ENCODE measurements around the gene CDH13. TPM values are rescaled to one million over a fixed set of nuclear protein-coding genes. Genes with fewer than 3 reads are reported as not detected.
A peak's percentile ranks its signal among the peaks of the same experiment; 100 is the strongest.

The CDH13 gene
- polyA plus RNA-seq, 1 donor: 49.6 TPM

- no peak for DNase-seq (ENCODE audit: low read depth)
Observed at GRCh38 chr16:83238949-83239691, 612.4 kb downstream of the CDH13 start.

DNA sequence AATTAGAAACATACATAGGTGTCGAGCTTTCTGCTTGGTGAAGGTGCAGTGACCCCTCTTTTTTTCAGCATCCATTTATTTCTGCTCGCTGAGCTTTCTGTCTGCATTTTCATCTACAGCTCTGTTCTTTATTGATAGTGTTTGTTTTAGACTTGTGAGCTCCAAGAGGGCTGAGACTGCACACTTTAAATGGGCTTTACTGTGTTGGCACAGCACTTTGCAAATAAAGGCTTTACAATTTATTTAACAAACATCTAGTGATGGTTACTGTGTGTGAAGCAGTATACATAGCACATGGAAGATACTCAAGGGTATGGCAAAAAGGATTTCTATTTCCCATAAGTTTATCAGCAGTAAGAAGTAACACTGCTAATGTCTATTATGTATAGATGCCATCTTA is 617.3 kb downstream of the CDH13 start:
- DNase-seq (ENCODE audit: low read depth): no peak

- no peak for DNase-seq (ENCODE audit: low read depth)
Observed at GRCh38 chr16:83245061-83245460, 618.3 kb downstream of the CDH13 start.

DNA sequence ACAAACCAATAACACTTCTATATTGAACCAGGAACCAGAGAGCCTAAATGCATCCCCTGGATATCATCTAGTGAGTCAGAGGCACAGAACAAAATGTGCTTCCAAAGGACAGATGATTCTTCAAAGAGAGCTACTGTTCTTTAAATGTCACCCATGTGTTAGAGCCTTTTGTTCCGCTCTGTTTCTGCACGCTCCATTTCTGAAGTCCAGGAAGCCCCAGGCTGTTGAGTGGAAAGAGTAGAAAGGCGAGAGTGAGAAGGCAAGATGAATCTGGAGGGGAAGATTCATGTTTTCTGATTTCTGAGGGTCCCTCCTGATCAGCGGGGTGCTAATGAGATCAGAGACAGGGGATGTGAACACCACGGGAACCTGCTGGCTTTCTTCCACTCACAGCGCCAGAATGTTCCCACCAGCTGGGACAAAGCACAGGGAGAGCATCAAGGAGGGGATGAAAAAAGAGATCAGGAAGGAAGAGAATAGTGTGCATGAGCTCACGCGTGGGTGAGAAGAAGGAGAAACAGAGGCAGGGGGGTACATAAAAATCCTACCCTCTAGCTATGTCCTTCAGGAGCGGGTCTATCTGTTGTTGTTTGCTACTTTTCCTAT is 621.1 kb downstream of the CDH13 start:
- DNase-seq (ENCODE audit: low read depth): no peak

GRCh38 chr16:83248735-83249463 is 622.1 kb downstream of the CDH13 start:
- DNase-seq (ENCODE audit: low read depth): no peak

DNA sequence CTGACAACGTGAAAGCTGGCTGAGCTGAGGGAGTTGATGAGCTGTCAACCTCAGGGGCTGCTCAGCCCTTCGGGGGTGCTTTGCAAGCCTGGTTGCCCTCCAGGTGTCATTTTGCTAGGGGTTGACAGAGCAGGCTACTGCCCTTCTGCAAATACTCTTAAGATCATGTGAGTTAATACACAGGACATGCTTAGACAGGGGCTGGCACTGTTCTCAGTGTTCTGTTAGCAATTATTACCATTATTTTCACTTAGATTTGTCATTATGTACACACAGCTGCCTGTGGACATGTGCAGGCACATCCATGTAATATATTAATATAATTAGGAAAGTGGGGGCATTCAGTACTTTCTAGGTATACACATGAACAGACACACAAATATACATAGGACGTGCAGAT is 626.8 kb downstream of the CDH13 start:
- no peak for DNase-seq (ENCODE audit: low read depth)

DNA sequence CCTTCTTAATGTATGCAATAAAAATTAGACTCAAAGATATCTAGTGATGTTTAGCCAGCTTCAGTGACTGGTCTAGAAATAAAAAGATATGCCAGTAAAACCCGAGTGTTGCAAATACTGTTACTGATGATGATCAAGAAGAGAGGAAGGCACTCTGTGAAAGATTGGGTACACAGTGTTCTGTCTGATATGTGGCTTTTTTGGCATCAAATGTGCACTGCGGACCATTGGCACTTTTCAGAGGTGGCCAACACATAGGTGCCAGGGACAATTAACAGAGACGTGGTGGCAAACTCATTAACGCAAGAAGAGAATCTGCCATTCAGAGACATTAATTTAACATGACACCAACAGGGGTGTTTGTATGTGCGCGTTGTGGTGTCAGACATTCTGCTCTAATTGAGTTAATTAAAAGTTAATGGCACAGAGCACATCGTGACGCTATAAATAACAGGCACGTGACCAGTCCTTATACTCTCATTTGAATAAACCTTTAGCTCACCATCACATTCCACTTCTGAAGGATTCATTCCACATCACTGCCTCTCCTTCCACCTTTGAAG is 631.7 kb downstream of the CDH13 start:
- no peak for DNase-seq (ENCODE audit: low read depth)

DNA sequence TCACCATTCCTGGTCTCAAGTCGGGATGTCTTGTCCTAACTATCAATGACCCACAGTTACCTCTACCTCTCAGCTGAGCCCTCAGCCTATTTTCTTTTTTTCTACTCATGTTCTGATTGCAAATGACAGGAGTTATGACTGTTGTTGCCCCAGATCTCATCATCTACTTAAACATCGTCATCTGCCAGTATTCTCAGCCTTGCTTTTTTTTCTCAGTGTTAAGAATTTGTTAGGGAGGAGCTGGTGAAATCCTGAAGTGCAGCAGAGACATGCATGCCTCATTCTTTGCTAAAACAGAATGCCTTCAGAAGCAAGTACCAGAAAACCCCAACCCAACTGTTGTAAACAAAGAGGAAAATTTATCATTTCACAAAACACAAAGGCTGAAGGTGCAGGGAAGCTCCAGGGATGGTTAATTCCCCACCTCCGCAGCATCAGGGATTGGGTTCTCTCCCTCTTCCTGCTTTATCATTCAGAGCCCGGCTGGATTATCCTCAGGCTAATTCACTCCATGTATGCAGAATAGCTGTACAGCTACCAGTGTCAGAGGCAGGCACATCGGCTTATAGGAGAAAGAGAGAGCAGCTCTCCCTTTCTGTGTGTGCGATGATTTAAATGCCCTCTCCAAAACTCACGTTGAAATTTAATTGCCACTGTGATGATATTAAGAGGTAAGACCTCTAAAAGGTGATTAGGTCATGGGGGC is 640.2 kb downstream of the CDH13 start:
- DNase-seq (ENCODE audit: low read depth): no peak

- DNase-seq (ENCODE audit: low read depth): peak; percentile 1
Observed at GRCh38 chr16:83268169-83268568, 641.4 kb downstream of the CDH13 start.

DNA sequence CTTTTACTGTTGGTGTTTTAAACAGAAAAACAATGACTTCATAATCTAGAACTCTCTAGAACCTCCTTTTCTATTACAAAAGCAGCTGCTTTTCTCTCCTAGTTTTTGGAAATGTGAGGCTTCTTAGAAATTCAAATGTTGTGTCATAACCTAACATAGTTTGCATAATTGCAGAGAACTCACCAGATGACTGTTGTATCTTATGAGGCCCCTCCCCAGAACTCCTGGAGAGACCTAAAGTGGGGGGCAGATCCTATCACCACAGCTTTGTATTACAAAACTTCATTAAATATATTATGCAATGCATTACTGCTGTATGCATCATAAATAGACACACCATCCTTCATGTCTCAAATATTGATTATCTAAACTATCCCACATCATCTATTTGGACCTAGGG is 642.3 kb downstream of the CDH13 start:
- DNase-seq (ENCODE audit: low read depth): no peak

- DNase-seq (ENCODE audit: low read depth): no peak
Observed at GRCh38 chr16:83269541-83269940, 642.8 kb downstream of the CDH13 start.

GRCh38 chr16:83270061-83270460 is 643.3 kb downstream of the CDH13 start:
- DNase-seq (ENCODE audit: low read depth): no peak

DNA sequence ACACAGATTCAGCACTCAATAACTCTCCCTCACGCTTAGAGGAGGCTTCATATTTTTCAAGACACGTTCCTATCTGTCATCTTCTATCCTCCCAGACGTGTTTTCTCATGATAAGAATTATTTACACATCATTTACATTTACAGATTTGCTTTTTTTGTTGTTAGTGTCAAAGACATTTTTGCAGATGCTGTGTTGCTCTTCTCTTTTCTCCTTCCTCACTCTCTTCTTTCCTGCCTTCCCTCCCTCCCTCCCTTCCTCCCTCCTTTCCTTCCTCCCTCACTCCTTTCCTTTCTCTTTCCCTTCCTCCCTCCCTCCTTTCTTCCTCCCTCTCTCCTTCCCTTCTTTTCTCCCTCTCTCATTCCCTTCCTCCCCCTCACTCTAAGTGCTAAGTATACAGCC is 643.9 kb downstream of the CDH13 start:
- no peak for DNase-seq (ENCODE audit: low read depth)

DNA sequence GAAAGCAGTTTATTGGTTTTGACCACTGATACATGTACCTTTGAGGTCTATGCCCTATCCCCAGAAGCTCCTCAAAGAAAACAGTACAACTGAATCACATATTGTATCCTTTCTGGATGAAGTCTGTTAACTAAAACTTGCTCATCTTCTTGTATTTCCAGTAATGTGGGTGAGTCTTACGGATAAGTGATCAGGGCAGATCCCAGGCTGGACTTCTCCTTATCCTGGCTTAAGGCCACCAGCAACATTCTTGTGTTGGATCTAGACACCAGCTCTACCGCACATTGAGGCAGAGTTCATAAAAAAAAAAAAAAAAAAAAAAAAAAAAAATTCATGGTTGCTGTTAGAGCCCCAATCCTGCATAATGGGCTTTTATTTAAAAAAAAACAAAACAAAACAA is 644.4 kb downstream of the CDH13 start:
- DNase-seq (ENCODE audit: low read depth): no peak

- no peak for DNase-seq (ENCODE audit: low read depth)
Observed at GRCh38 chr16:83271970-83272575, 645.3 kb downstream of the CDH13 start.

- DNase-seq (ENCODE audit: low read depth): no peak
Observed at GRCh38 chr16:83272843-83273242, 646.1 kb downstream of the CDH13 start.

DNA sequence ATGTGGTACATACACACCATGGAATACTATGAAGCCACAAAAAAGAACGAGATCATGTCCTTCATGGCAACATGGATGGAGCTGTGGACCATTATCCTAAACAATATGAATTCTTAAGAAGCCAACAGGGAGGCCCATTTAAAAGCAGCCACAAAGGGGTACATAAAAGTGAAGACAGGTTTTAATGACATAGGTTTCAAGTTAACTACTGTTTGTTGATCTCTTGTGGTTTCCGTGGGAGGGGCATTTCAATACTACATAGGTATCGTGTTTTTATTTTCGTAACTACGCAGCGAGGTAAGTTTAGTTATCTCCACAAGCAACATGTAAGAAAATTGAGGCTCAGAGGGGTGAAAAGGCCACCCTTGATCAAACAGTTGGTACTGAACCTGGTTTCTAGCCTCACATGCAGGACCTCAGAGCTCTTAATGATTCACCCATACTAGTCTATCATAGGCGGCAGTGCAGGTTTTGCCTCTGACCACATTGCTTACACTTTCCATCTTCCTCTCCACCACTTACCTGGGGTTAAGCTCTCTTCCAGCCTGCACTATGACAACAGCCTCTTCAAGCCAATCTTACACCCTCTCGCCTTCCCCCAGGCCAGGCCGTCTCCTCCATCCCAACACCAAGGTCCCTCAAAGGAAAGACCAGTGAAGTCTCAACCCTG is 646.9 kb downstream of the CDH13 start:
- no peak for DNase-seq (ENCODE audit: low read depth)

DNA sequence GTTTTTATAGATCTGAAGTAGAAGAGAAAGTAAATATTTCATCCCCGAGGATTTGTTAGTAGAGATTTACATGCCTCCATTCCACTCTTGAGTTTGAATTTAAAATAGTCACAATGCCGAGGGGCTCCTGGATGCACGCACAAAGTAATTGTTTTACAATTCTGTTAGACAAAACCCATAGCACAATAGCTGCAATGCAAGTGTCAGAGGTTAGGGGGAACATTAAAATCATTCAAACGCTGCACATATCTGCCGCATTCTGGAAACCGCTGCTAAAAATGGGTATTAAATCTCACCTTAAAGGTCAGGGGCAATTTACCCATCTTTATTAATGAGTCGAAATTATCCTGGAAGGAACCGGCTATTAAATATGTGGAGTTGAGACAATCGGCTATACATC is 652.5 kb downstream of the CDH13 start:
- DNase-seq (ENCODE audit: low read depth): no peak

- DNase-seq (ENCODE audit: low read depth): no peak
Observed at GRCh38 chr16:83285921-83286320, 659.2 kb downstream of the CDH13 start.

- DNase-seq (ENCODE audit: low read depth): no peak
Observed at GRCh38 chr16:83296505-83296904, 669.7 kb downstream of the CDH13 start.

- no peak for DNase-seq (ENCODE audit: low read depth)
Observed at GRCh38 chr16:83298541-83298940, 671.8 kb downstream of the CDH13 start.

Measured in forelimb muscle (tissue), 1 donor.